Globus pallidus (tissue), 1 donor: ENCODE data around the gene FAM107B.

ENCODE experiments used
- DNase-seq: peaks from one replicate; pipeline ENCODE4 v3.0.0-alpha.2; 2015; ENCODE audit warnings: low spot score

The FAM107B gene

DNA sequence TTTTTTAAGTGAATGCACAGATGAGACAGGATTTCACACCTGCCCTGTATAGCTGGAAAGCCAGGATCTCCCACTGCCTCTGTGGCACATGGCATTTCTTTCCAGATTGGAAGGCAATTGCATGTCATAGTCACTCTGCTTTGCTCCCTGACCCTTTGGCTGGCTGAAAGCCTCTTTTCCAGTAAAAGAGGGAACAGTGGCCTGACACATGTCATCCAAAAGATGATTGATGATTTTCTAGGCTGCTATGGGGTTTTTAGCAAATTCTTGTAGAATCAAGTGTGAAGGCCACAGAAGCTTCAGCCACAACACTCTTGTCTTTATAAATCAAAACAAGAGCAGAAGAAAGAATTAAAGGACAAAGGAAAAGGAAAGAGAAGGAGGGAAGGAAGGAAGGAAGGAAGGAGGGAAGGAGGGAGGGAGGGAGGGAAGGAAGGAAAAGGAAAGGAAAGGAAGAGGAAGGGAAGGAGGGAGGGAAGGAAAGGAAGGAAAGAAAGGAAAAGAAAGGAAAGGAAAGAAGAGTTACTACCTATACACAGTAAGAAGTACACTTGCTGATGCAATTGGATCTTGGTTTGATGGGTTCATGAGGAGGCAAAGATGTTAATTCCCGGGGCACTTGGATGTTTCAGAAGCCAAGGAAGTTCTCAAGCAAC lies 285.0 kb downstream of the FAM107B start:
- DNase-seq, result no peak

DNA sequence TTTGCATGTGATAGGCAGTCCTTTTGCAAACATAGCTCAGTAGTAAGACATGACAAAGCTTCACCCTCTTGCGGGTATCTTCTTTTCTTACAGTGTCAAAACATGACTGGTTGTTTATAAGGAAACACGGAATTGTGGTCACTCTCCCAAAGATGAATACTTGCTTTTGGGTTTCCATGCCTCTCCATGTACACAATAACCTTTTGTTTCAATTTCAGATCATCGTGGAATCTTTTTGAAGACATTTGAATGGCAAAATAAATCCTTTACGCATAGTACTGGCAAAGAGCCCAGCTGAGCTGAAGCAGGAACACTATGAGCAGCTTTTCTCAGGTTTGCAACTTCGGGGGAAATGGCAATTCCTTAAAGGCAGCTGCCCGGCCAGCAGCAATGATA lies 287.2 kb downstream of the FAM107B start:
- DNase-seq, result peak; percentile 65

DNA sequence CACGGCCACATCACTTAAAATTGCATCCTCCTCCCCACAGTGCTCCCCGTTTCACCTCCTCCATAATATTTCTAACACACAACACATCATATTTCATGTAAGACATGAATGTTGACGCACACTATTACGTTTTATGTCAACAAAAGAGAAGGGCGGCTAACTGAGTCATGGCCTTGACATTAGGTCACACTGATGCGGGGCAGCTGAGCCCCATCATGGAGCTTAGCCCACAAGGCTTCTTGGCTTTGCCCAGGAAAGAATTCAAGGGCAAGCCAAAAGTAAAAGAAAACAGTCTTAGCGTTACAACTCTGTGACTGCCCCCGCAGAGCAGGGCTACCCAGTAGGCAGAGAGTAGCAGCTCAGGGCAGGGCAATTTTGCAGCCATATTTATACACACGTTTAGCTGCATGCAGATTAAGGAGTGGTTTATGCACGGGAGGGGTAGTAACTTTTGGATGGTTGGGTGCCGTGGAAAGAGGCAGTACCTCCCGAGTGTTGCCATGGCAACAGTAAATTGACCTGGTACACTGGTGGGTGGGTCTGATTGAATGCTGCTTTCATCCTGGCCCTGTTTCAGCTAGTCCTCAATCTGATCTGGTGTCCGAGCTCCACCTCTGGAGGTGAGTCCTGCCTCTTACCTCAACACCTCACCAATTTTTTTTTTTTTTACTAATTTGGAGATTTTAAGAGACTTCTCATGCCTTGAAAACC lies 287.8 kb downstream of the FAM107B start:
- DNase-seq, result peak; percentile 28

DNA sequence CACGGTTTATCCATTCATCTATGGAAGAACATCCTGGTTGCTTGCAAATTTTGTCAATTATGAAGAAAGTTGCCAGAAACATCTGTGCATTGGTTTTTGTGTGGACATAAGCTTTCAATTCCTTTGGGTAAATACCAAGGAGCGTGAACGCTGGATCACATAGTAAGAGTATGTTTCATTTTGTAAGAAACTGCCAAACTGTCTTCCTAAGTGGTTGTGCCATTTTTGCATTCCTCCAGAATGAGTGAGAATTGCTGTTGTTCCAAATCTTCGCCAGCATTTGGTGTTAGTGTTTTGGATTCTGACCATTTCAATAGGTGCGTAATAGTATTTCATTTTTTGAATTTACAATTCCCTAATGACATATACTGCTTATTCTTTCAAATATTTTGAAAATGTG lies 288.7 kb downstream of the FAM107B start:
- no peak for DNase-seq

DNA sequence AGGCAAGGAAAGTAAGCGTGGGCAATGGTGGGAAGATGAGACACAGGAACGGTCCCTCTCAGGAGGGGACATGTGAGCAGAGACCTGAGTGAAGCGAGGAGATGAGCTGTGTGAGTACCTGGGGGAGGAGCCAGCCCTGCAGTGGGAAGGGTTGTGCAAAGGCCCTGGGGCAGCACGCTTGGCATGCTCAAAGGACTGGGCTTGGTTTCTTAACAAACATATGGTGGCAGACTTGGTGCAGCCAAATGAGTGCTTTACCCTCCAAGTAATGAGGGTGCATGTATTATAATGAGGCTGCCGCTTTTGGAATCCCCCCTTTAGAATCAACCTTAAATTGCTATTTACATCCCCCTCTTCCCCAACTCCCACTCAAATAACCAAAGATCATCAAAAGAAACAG lies 291.3 kb downstream of the FAM107B start:
- no peak for DNase-seq

DNA sequence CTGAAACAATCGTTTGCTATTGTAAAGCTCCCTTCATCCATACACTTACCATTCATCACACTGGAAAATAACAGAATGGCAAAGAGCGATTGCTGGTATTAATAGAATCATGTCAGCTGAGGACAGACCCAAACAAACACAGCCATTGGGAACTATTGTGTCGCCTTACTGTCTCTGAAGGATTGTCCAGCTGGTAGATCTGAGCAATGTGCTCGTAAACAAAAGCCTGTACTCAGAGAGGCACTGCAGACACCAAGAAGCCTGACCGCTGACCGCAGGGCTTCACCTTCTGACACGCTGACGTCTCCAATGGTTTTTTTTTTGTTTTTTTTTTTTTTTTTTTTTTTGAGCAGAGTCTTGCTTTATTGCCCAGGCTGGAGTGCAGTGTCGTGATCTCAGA lies 292.9 kb downstream of the FAM107B start:
- DNase-seq, result peak; percentile 97

DNA sequence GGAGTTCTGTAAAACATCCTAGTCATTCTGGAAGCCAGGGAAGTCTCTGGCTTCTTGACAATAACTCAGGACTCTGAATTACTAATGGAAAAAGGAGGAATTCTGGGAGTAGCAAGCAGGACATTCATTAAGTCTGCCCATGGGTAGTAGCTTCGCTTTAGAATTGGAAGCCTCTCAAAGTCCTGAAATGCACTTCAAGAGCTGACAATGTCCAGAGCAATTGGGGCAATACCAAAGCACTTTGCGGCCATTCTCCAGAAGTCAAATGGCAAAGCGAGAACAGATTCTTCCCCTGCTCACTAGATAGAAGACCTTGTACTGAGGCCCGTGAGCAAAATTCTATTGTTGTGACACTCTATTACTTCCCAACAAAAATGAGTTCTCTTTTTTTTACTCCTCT lies 293.7 kb downstream of the FAM107B start:
- peak; percentile 42 for DNase-seq

DNA sequence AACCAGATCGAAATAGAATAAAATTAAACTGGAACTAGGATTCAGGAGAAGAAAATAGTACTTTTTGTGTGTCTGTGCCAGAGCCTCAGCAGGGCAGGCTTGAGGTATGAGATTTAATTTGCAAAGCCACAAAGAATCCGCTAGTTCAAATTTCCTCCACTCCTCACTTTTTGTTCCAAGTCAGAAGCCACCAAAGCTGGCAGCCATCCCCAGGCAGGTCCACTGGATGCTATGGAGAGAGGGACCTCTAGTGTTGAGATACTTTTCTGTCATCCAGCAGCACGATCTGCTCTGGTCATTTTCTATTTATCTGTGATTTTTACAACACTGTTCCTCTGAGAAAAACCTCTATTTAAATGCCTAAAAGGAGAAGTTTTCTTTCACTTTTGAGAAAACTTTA lies 296.1 kb downstream of the FAM107B start:
- peak; percentile 90 for DNase-seq

DNA sequence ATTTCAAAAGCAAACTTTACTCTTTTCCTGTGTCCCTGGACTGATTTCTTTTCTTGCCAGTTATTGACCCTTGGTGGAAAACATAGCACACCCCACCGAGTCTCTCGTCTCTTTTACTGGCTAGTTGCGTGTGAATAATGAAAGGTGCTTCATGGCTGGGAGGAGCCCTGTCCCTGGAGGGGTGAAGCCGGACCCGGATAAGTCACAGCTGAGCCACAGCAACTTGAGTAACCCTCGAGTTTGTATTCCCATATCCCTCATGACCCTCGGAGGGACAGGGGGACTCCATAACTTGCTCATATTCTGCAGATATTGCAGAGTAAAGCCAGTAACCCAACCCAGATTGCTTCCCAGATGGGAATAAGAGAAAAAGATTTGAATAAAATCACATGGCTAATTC lies 296.5 kb downstream of the FAM107B start:
- DNase-seq, result no peak

DNA sequence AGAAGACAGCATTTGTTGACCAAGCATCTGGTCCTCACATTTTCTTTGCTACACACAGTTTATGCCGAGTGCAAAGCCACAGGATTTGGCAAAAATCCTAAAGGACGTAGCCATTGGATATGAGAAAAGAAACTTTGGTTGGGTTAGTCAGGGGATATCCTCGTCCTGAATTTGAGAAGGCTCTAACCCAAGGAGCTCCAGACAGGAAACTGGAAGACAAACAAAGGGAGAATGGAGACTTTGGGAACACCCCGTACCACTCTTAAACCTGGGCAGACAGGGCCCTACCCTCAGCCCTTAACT lies 297.3 kb downstream of the FAM107B start:
- DNase-seq, result no peak

DNA sequence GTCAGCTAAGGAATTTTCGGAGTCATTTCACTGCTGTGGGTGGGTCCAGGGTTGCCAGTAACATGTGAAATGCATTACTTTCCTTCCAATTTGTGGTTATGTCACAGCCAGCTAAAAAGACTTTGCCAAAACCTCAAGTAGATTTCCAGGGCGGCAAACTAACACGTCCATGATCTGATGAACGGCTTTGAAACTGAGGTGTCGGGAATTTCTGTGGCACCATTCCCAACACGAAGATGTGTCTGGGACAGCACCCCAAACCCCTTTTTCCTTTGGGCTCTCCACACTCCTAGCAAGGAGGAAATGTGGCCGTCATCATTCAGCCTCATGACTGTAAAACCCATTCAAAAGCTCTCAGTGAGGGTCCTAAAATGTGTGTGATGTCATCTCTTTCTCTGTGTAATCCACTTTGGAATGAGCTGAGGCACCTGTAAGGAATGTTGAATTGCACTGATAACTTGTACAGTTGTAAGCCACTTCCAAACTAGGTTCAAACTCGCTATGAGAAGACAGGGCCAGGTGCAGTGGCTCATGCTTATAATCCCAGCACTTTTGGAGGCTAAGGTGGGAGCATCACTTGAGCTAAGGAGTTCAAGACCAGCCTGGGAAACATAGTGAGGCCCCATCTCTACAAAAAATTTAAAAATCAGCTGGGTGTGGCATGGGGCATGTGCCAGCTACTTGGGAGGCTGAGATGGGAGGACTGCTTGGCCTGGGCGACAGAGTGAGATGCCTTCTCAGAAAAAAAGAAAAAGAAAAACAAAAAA lies 297.9 kb downstream of the FAM107B start:
- no peak for DNase-seq

DNA sequence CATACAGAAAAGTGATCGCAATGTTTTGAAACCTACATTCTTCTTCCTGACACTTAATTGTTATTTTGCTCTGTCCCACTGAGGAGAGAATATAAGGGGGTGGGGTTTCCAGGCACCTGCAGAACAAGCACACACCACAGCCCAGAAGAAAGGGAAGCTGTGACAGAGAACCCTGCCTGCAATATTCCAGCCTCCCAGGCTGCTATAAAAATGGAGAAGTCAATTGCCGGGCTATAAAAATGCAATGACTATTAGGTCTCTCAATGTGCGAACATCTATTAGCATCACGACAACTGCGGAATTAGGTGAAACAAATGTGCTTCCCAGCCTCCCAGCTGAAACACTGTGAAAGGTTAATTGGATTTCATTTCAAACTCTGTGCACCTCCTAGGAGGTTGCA lies 298.7 kb downstream of the FAM107B start:
- DNase-seq, result no peak

DNA sequence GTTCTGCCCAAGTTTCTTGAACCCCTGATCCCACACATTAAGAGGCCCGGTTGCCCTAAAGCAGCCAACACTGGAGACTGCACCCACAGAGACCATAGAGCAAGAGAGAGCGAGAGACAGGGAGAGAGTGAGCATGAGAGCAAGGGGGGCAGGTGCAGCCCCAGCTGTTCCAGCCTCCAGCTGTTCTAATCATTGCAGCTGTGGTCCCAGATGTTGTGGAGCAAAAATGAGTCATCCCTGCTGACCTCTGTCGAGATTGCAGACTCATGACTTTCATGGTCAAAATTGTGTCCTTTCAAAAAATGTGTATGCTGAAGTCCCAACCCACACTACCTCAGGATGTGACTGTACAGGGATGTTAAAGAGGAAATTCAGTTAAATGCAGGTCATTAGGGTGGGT lies 300.0 kb downstream of the FAM107B start:
- DNase-seq, result no peak

DNA sequence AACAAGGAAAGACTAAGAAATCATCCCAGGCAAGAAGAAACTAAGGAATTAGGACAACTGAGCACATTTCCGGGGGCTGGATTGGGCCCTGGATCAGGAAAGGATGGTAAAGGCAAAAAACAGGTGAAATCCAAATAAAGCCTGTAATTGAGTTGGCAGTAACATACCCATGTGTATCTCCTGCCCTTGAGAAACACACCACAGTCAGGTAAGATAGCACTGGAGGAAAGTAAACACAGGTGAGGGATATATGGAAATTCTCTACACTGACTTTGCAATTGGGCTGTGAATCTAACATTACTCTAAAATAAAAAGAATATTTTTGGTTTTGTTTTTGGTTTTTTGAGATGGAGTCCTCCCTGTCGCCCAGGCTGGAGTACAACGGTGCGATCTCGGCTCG lies 303.8 kb downstream of the FAM107B start:
- DNase-seq, result no peak

DNA sequence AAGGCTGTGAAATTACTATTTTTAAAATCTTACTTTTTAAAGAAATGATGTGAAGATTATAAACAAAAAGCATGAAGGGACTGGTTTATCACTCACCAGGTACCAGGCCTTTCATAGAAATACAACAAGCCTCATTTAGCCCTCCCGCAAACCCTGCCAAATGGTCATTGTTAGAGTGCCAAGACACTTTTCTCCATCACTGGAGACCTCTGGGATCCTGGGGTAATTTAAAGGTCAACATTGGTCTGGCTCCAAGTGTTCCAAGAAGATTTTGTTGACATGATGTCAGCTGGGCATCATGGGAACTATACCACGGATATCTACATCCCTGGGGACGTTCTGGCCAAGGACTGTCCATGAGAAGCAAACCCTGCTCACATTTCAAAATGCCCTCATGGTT lies 306.0 kb downstream of the FAM107B start:
- no peak for DNase-seq
